ENCODE measurements around the gene JAKMIP2. TPM values are rescaled to one million over a fixed set of nuclear protein-coding genes. Genes with fewer than 3 reads are reported as not detected.

JAKMIP2 gene
- total RNA-seq, 1 experiment from 2014 or later, result 6.4 TPM

DNA sequence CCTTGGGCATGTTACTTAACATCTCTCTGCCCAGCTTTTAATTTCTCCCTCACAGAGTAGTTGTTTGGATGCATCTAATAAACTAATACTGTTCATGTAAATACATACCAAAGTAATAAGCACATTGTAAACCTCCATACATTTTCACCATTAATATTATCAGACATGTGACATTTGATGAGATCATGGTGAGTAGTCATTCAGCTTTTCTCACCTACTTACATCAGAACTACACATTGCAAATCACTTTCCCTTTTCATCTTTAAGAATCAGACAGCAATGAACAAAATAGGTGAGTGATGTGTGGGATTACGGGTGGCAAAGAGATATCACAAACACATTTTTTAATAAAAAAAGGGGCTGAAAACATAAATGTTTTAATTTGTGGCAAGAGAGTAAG, 89.3 kb downstream of the JAKMIP2 start:
- H3K27me3 Mint-ChIP-seq (ENCODE audit: low read depth), result no peaks in the 10 kb centered on the region; the same call in 1 of the 2 replicates
- Histone ChIP-seq H4K91ac (ENCODE audit: insufficient read length, low read depth, low read length) (no peak overlapping the region), H3K79me1 (ENCODE audit: insufficient read depth, low read depth, low read length, poor library complexity, severe bottlenecking) (no peaks in the 10 kb centered on the region), H2AK5ac (ENCODE audit: insufficient read length, low read length) (no peak overlapping the region), H3K56ac (ENCODE audit: insufficient read length, low read depth, low read length) (no peak overlapping the region), H3K4ac (ENCODE audit: low read depth, low read length) (no peak overlapping the region), H3K23me2 (ENCODE audit: insufficient read length, low read depth, low read length, poor library complexity, severe bottlenecking) (no peaks in the 10 kb centered on the region), H2BK15ac (ENCODE audit: low read depth, low read length) (no peak overlapping the region), H4K20me1 (ENCODE audit: control insufficient read depth, insufficient read depth, insufficient read length) (no peaks in the 10 kb centered on the region), H3K4me1 (ENCODE audit: insufficient read depth, low read length) (no peaks in the 10 kb centered on the region), H2BK5ac (ENCODE audit: insufficient read length, low read length) (no peak overlapping the region), H3K9ac (ENCODE audit: extremely low read depth, insufficient read length, low read length) (no peak overlapping the region), H3K18ac (ENCODE audit: insufficient read length, low read depth, low read length) (no peak overlapping the region), H3K23ac (ENCODE audit: insufficient read length, low read depth, low read length) (no peak overlapping the region), H3K9me3 (ENCODE audit: control insufficient read depth, low read depth, low read length) (peaks cover 13% of the 10 kb centered on the region), H4K8ac (replicated peaks; ENCODE audit: insufficient read length, low read depth, low read length) (no peak overlapping the region), H2BK20ac (ENCODE audit: low read depth, low read length, poor library complexity, severe bottlenecking) (no peak overlapping the region), H3T11ph (ENCODE audit: low read length) (no peak overlapping the region), H4K5ac (ENCODE audit: insufficient read length, low read depth, low read length) (no peak overlapping the region), H2AFZ (ENCODE audit: low read length) (no peak overlapping the region), H3K4me2 (ENCODE audit: insufficient read depth, insufficient read length, low read length) (no peak overlapping the region), H3K27ac (ENCODE audit: insufficient read length, low read depth, low read length) (no peak overlapping the region), H3K14ac (ENCODE audit: insufficient read depth, low read length) (no peak overlapping the region), H3K27me3 (ENCODE audit: insufficient read depth, low read length) (no peaks in the 10 kb centered on the region), H2BK120ac (ENCODE audit: low read depth, low read length, poor library complexity, severe bottlenecking) (no peak overlapping the region), H3K79me2 (ENCODE audit: insufficient read depth, low read length) (no peaks in the 10 kb centered on the region), H2BK12ac (ENCODE audit: insufficient read length, low read depth, low read length) (no peak overlapping the region)
- no peak overlapping the region for H3K27ac Mint-ChIP-seq
- no peak overlapping the region for H3K4me3 Mint-ChIP-seq
- peaks cover 18 to 24% (median 22%) of the 10 kb centered on the region in 3 experiments for H3K36me3 Mint-ChIP-seq (ENCODE audit: insufficient read depth in 1 of 3, low read depth in 3 of 3)
- no CpG with 5 or more reads among the region's 1 CpG for WGBS (ENCODE audit: extremely low coverage, insufficient read length, low lambda C conversion rate)
- no peak for DNase-seq
- H3K4me1 Mint-ChIP-seq, result peaks cover 7 to 19% of the 10 kb centered on the region in 2 experiments
- no peak for TF ChIP-seq CTCF (conservative IDR thresholded peaks at IDR 0.05)
- H3K9me3 Mint-ChIP-seq, result peaks cover 17 to 18% of the 10 kb centered on the region in 2 experiments
